OCI-LY7 (cell line): ENCODE measurements around the gene MTA3. TPM values are rescaled to one million over a fixed set of nuclear protein-coding genes. Genes with fewer than 3 reads are reported as not detected.

ENCODE experiments used
- BruUV-seq: library from RNA; stranded (reverse); fragments of 400-500 nt; replicated peaks from 2 replicates; lab custom pipeline; 2021; lab: Mats Ljungman, UMichigan
- CTCF ChIA-PET: fragments of 300-600 bp; sonication (Branson Sonifier 250); formaldehyde crosslinking; loops from one replicate; lab custom pipeline; 2022; ENCODE audit warnings: antibody characterized with exemption; ENCODE audit not compliant: unreplicated experiment; lab: Charles Lee
- POLR2A ChIA-PET: fragments of 300-600 bp; sonication (Branson Sonifier 250); formaldehyde crosslinking; loops from one replicate; lab custom pipeline; 2022; ENCODE audit warnings: antibody characterized with exemption; lab: Charles Lee
- DNase-seq: peaks from one replicate; pipeline ENCODE4 v3.0.0-alpha.2; 2015; ENCODE audit warnings: low spot score
- H2AFZ ChIP-seq: fragments of 200-600 bp; sonication (generic), shearing (Covaris generic); 2 replicates; pipeline ENCODE4 v1.6.1; 2014; ENCODE audit warnings: mild to moderate bottlenecking, antibody characterized with exemption, low read length, moderate library complexity
- H3K27ac ChIP-seq: fragments of 200-600 bp; sonication (generic); 2 replicates; pipeline ENCODE4 v1.5.1; 2014; ENCODE audit warnings: mixed run types, low read depth, mild to moderate bottlenecking, moderate library complexity, low read length, inconsistent platforms; ENCODE audit not compliant: poor library complexity, severe bottlenecking
- H3K36me3 ChIP-seq: fragments of 200-600 bp; sonication (generic); 2 replicates; pipeline ENCODE4 v1.6.1; 2014; ENCODE audit warnings: mild to moderate bottlenecking, antibody characterized with exemption, low read length, moderate library complexity, mixed read lengths; ENCODE audit not compliant: insufficient read depth
- H3K4me1 ChIP-seq: fragments of 200-600 bp; sonication (generic); 2 replicates; pipeline ENCODE4 v1.5.1; 2014; ENCODE audit warnings: mild to moderate bottlenecking, low read length; ENCODE audit not compliant: insufficient read depth, poor library complexity, severe bottlenecking
- H3K4me2 ChIP-seq: fragments of 200-600 bp; sonication (generic); 2 replicates; pipeline ENCODE4 v1.6.1; 2014; ENCODE audit warnings: mild to moderate bottlenecking, low read length
- H3K4me3 ChIP-seq: fragments of 200-600 bp; sonication (generic); 2 replicates; pipeline ENCODE4 v1.5.1; 2014; ENCODE audit warnings: mild to moderate bottlenecking, low read depth, low read length; ENCODE audit not compliant: poor library complexity, severe bottlenecking
- H3K79me2 ChIP-seq: fragments of 200-600 bp; sonication (generic); 2 replicates; pipeline ENCODE4 v1.6.1; 2016; ENCODE audit warnings: low read depth, mild to moderate bottlenecking, low read length, moderate library complexity, mixed read lengths; ENCODE audit not compliant: insufficient read depth
- H3K9me2 ChIP-seq: fragments of 200-600 bp; sonication (generic); 2 replicates; pipeline ENCODE4 v1.6.1; 2016; ENCODE audit warnings: mild to moderate bottlenecking, low read length, mixed read lengths; ENCODE audit not compliant: insufficient read depth
- H3K9me3 ChIP-seq: fragments of 200-600 bp; sonication (generic); 2 replicates; pipeline ENCODE4 v1.6.1; 2014; ENCODE audit warnings: mild to moderate bottlenecking, mixed run types, low read length, mixed read lengths
- H4K20me1 ChIP-seq: fragments of 200-600 bp; sonication (generic); 2 replicates; pipeline ENCODE4 v1.6.1; 2014; ENCODE audit warnings: mild to moderate bottlenecking, antibody characterized with exemption, low read length, moderate library complexity, mixed read lengths; ENCODE audit not compliant: insufficient read depth
- EZH2phosphoT487 ChIP-seq: fragments of 200-600 bp; sonication (generic); IDR thresholded peaks from 2 replicates; pipeline ENCODE4 v1.6.1; 2018; ENCODE audit warnings: low read depth, borderline replicate concordance, mild to moderate bottlenecking, mixed run types, antibody characterized with exemption, low read length, moderate library complexity, mixed read lengths
- intact Hi-C: fragments of 100-400 bp; cut with micrococcal nuclease; formaldehyde crosslinking; loops from one replicate; pipeline ENCODE4 v1.10.0; 2022; ENCODE audit not compliant: unreplicated experiment
- total RNA-seq, 2 experiments: library from RNA; depleted of rRNA in 1 of 2; stranded (reverse); fragments of >200 nt in 1 of 2; shearing (Covaris generic) in 1 of 2; gene quantifications; 2 replicates each; pipeline ENCODE4 v1.2.3, GENCODE V29; 2014 to 2022
- TF ChIP-seq, protein P1 (sequence below): fragments of 200-600 bp; sonication (generic); conservative IDR thresholded peaks from 2 replicates; pipeline ENCODE4 v1.5.1; 2014; ENCODE audit warnings: mild to moderate bottlenecking, antibody characterized with exemption, low read length, moderate library complexity, mixed read lengths

Gene MTA3
- total RNA-seq, 2 experiments from 2014 or later = 72.7 to 205 TPM

DNA sequence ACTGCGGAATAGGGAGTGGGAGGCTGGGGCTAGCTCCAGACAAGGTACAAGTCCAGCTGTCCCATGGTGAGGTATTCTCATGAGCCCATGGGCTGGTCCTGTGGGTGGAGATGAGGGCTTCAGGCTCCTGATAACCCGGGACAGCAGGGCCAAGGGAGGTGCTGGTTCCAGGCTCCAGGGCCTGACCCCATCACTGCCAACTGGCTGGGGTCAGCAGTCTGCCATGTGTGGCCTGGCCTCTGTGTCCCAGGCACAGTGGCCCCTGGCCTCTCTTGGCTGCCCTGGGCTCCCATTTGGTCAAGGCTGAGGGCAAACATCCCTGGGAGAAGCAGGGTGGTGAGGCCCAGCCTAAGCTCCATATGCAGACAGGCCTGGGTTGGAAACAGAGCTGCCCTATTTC lies 196.5 kb downstream of the MTA3 start:
- no peak for TF ChIP-seq EZH2phosphoT487
- TF ChIP-seq, protein P1, sequence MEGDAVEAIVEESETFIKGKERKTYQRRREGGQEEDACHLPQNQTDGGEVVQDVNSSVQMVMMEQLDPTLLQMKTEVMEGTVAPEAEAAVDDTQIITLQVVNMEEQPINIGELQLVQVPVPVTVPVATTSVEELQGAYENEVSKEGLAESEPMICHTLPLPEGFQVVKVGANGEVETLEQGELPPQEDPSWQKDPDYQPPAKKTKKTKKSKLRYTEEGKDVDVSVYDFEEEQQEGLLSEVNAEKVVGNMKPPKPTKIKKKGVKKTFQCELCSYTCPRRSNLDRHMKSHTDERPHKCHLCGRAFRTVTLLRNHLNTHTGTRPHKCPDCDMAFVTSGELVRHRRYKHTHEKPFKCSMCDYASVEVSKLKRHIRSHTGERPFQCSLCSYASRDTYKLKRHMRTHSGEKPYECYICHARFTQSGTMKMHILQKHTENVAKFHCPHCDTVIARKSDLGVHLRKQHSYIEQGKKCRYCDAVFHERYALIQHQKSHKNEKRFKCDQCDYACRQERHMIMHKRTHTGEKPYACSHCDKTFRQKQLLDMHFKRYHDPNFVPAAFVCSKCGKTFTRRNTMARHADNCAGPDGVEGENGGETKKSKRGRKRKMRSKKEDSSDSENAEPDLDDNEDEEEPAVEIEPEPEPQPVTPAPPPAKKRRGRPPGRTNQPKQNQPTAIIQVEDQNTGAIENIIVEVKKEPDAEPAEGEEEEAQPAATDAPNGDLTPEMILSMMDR = no peak
- no peak overlapping the region for H2AFZ ChIP-seq

DNA sequence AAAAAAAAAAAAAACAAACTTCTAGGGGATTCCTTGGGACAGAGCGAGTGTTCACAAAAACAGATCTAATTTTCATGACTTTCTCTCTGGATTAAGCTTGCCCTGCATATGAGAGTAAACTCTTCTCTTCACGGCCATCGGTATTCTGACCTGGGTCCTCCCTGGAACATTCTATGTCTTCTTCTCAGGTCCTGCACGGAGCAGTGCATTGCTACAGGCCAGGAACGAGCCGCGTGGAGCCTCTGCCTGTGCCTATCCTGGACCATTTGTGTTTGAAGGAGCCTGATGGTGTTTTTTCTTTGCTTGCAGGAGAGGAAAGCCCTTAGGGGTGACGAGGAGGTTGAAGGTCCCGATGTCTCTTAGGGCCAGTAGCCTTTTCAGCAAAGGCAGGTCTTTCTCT lies 197.3 kb downstream of the MTA3 start:
- Histone ChIP-seq H4K20me1 (no peaks in the 10 kb centered on the region), H3K4me1 (no peaks in the 10 kb centered on the region), H2AFZ (no peak overlapping the region), H3K79me2 (no peaks in the 10 kb centered on the region), H3K27ac (no peak overlapping the region), H3K36me3 (no peaks in the 10 kb centered on the region), H3K4me3 (no peak overlapping the region), H3K9me3 (no peaks in the 10 kb centered on the region), H3K9me2 (no peaks in the 10 kb centered on the region), H3K4me2 (no peak overlapping the region)
- no TSS peak for BruUV-seq
- ChIA-PET POLR2A (interaction anchor here (0.6 kb wide), 1 partner anchor 325 kb away, joined by 3 read pairs; no protein-coding TSS in a partner anchor), CTCF (no interaction called here)
- no peak for DNase-seq
- TF ChIP-seq, protein P1 = no peak
- TF ChIP-seq EZH2phosphoT487 = no peak
- intact Hi-C loops = no loop called here

More for the DNA sequence above, 196.5 kb downstream of the MTA3 start:
- DNase-seq = no peak
- POLR2A ChIA-PET = interaction anchor here (0.6 kb wide), 1 partner anchor 25 kb away, joined by 3 read pairs; no protein-coding TSS in a partner anchor
- no peaks in the 10 kb centered on the region for H4K20me1 ChIP-seq
- CTCF ChIA-PET = no interaction called here
- no peak overlapping the region for H3K4me2 ChIP-seq
- no peaks in the 10 kb centered on the region for H3K9me3 ChIP-seq
- H3K27ac ChIP-seq = no peak overlapping the region
- intact Hi-C loops = no loop called here
- BruUV-seq = no TSS peak
- H3K36me3 ChIP-seq = no peaks in the 10 kb centered on the region
- H3K9me2 ChIP-seq = no peaks in the 10 kb centered on the region
- no peaks in the 10 kb centered on the region for H3K79me2 ChIP-seq
- H3K4me3 ChIP-seq = no peak overlapping the region
- H3K4me1 ChIP-seq = no peaks in the 10 kb centered on the region

DNA sequence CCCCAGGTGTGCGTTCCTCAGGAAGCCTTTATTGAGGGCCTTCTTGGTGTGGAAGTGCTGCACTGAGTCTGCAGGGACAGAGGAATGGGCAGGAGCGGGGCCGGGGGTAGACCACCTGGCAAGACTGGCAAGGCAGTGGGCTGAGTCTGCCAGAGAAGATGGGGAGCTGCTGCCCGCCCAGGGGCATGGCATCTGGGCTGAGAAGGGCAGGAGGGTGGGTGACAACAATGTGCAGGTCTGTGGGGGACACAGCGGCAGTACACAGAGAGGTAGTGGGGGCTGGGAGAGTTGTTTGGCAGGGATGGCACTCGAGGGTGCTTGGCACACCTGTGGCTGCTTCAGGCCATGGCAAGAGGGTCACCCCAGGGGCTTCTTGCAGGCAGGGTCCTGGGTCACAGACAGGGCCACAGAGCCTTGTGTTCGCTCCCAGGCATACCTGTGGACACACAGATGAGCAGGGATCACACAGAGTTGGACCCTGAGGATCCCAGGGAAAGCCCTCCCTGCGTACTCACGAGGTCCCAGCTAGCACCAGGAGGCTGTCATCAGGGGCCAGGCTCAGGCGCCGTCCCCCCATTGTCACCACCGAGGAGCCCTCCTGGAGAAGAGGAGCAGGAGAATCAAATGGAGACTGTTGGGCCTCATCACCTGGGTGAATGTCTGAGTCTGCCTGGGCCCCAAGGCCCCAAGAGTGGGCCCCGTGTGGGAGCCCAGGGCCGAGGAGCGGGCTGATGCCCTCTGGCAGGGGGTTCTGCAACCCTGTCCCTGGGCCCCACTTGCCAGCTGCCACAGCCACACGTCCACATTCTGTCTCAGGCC lies 198.9 kb downstream of the MTA3 start:
- Histone ChIP-seq H3K9me2 (no peaks in the 10 kb centered on the region), H3K79me2 (no peaks in the 10 kb centered on the region), H3K27ac (no peak overlapping the region), H3K4me1 (no peaks in the 10 kb centered on the region), H3K4me2 (no peak overlapping the region), H3K36me3 (no peaks in the 10 kb centered on the region), H4K20me1 (no peaks in the 10 kb centered on the region), H2AFZ (no peak overlapping the region), H3K9me3 (no peaks in the 10 kb centered on the region), H3K4me3 (no peak overlapping the region)
- POLR2A ChIA-PET = no interaction called here
- no peak for DNase-seq
- CTCF ChIA-PET = no interaction called here
- TF ChIP-seq, protein P1 = no peak
- no peak for TF ChIP-seq EZH2phosphoT487
- intact Hi-C loops = no loop called here
- BruUV-seq = no TSS peak
